ACHN (cell line): ENCODE data around the gene C10orf90.

Source experiments
- DNase-seq: peaks from one replicate; pipeline ENCODE4 v3.0.0-alpha.2; 2015
- in situ Hi-C: cut with HindIII; loops from 2 replicates; pipeline ENCODE4 v1.10.0; 2017; ENCODE audit warnings: low sequenced_read_pairs, low pct_ligation_motif_present, low pct_unique_long_range_greater_than_20kb

C10orf90 gene

GRCh38 chr10:126459878-126460481 lies 210.5 kb downstream of the C10orf90 start:
- in situ Hi-C loops = no loop called here
- peak; percentile 86 for DNase-seq

GRCh38 chr10:126459032-126459831 lies 211.3 kb downstream of the C10orf90 start:
- in situ Hi-C loops = no loop called here
- peak; percentile 4 for DNase-seq

DNA sequence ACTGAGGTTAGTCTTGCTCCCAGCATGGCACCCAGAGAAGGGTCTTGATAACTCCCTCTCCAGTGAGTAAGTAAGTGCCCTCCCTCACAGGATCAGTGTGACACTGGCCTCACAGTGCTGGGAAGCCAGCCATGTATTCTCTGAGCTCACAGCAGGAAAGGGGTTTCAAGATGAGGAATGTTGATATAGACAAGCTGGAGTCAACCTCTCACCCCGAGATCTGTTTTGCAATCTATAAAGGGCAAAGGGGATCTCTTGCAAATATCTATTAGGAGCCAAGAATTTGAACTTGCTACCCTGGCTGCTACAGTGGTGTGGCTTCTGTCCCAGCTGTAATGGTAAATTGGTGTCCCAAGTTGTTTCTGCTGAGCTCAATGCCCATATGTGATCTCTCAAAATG lies 212.0 kb downstream of the C10orf90 start:
- in situ Hi-C loops = no loop called here
- DNase-seq = no peak

DNA sequence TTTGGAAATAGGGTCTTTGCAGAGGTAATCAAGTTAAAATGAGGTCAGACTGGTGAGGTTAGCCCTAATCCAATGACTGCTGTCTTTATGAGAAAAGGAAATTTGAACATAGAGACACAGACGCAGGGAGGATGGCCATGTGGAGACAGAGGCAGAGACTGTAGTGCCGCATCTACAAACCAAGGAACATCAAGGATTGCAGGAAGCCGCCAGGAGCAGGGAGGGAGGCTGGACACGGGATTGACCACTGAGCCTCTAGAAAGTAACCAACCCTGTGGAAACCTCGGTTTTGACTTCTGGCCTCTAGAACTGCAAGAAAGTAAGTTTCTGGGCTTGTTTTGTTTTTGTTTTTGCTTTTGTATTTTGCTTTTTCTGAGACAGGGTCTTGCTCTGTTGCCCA lies 213.9 kb downstream of the C10orf90 start:
- DNase-seq = no peak
- in situ Hi-C loops = no loop called here

- no peak for DNase-seq
- in situ Hi-C loops = no loop called here
Measured at GRCh38 chr10:126455766-126456405, 214.6 kb downstream of the C10orf90 start.

DNA sequence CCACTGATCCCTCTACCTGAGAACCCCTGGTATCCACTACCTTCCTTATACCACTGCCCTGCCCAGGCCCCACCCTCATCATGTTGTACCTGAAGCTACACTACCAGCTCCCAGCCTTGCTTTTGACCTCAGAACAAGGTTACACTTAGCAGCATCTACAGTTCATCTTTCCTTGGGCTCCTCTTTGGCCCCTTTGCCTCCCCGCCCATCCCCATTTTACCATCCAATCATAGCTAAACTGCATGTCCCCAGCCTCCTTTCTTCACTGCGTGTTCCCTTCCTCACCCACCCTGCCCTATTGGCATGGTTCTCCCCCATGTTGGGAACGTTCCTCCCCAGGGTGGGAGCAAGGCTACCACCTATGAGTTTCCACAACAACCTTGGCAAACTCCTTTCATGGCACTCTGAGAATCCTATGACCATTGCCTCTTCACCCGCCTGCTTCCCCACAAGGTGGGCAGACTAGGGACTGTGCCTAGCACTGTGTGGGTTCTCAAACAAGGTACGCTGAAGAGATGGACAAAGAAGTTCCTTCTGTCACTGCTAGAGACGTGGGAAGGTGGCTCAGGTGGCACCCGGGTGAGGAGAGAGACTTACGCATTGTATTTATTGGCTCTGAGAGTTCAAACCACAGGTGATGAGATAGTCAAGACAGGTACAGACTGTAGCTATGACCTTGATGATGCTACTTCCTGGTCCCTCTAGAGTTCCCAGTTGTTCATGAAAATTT lies 215.3 kb downstream of the C10orf90 start:
- in situ Hi-C loops = no loop called here
- DNase-seq = no peak

DNA sequence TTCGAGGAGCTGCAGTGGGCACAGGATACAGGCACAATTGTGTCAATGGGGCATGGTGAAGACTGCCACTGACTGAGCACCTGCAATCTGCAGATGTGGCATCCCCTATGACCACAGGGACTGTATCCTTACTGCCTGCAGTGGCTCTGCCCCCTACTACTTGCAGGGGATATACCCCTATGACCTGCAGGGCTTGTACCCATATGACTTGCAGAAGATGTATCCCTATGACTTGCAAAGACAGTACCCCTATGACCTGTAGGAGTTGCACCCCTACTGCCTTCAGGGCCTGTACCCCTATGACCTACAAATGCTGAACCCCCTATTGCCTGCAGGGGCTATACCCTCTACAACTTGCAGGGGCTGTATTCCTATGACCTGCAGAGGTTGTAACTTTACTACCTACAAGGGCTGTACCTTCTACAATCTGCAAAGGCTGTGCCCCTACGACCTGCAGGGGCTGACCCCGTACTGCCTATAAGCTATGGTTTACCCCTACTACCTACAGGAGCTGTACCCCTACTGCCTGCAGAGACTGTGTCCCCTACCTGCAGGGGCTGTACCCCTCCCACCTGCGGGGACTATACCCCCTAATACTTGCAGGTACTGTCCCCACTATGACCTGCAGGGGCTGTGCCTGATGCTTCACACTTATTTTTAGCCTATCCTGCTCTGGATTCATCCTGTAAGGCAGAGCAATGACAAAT lies 216.3 kb downstream of the C10orf90 start:
- in situ Hi-C loops = no loop called here
- no peak for DNase-seq

DNA sequence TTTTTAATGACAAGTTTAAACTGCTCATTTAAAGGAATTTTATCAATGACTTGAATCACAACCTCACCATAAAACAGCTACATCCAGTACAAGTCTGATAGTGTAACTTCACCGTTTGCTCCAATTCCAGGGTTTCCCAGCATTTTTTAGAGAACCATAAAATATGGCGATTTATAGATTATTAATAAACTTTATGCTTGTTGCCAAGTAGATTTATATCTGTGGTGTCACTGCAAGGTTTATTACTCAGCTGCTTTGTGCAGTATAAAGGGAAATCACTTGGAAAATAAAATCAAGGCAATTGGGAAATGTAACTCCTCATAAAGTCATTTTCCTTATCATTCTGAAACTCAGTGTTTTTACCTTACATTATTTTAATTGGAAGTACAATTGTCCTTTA lies 218.2 kb downstream of the C10orf90 start:
- DNase-seq = no peak
- in situ Hi-C loops = no loop called here

DNA sequence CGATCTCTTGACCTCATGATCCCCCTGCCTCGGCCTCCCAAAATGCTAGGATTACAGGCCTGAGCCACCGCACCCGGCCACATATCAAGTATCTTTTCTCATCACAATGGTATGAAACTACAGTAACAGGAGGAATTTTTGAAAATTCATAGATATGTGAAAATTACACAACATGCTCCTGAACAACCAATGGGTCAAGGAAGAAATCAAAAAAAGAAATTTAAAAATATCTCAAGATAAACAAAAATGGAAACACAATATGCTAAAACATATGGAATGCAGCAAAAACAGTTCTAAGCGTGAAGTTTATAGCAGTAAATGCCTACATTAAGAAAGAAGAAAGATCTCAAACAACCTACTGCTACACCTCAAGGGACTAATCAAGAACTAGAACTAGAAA lies 222.4 kb downstream of the C10orf90 start:
- no peak for DNase-seq
- in situ Hi-C loops = no loop called here

DNA sequence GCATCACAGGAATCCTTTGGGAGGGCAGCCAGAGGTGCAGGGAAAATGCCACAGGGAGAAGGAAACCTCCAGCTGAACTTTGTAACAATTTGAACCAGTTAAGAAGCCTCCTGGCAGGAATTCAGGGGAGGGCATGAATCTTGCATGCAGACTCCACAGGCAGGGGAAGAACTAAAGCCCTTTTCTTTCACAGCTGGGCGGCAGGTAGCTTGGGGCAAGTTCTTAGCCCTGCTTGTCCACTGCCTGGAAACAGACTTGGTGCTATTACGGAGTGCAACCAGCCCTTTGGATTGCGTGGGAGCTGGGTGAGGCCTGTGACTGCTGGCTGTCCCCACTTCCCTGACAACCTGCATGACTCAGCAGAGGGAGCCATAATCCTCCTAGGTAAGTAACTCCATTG lies 230.6 kb downstream of the C10orf90 start:
- in situ Hi-C loops = no loop called here
- no peak for DNase-seq

GRCh38 chr10:126438407-126438783 lies 232.1 kb downstream of the C10orf90 start:
- no peak for DNase-seq
- in situ Hi-C loops = no loop called here

DNA sequence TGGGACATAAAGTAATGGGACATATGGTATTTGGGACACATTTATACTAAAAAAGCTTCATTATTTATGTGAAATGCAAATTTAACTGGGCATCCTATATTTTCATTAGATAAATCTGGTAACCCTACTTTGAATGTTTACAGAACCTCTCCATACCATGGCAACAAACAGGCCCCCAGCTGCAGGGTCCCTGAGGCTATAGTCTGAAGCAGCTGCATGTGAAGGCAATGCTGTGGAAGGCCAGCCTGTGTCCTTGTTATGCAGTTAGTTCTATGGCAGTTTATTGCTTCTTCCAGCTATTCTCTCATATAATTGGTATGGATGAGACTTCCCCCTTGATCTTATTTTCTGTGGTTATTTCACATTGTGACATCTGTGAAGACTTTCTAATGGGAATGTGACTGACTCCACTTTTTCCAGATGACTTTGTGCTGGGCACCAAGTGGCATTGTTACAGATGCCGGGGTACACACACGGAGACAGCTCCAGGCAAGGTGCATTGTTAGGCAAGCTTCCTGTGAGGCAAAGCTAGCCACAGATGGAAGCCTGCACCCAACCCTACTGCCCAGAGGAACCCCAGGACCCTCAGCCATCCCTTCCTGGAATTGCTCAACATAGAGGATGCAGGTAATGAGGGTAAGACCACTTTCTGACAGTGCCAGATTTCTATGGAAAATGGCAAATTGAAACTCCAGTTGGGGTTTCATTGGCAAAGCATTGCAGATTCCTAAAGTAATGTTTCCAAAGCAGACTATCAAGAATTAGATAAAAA lies 232.7 kb downstream of the C10orf90 start:
- no peak for DNase-seq
- in situ Hi-C loops = no loop called here

GRCh38 chr10:126434235-126434634 lies 236.3 kb downstream of the C10orf90 start:
- no peak for DNase-seq
- in situ Hi-C loops = no loop called here

GRCh38 chr10:126433351-126433750 lies 237.1 kb downstream of the C10orf90 start:
- in situ Hi-C loops = no loop called here
- DNase-seq = peak; percentile 13

- DNase-seq = no peak
- in situ Hi-C loops = no loop called here
Measured at GRCh38 chr10:126432507-126432906, 238.0 kb downstream of the C10orf90 start.

GRCh38 chr10:126431816-126432215 lies 238.7 kb downstream of the C10orf90 start:
- in situ Hi-C loops = no loop called here
- no peak for DNase-seq

GRCh38 chr10:126430512-126430911 lies 240.0 kb downstream of the C10orf90 start:
- no peak for DNase-seq

GRCh38 chr10:126429275-126429674 lies 241.2 kb downstream of the C10orf90 start:
- no peak for DNase-seq
- in situ Hi-C loops = no loop called here

More at GRCh38 chr10:126430512-126430911, 240.0 kb downstream of the C10orf90 start:
- in situ Hi-C loops = no loop called here
